Mucosa of gallbladder (tissue), 1 donor: Measurements from ENCODE around the gene CHST11. TPM values are rescaled to one million over a fixed set of nuclear protein-coding genes. Genes with fewer than 3 reads are reported as not detected.
A peak's percentile ranks its signal among the peaks of the same experiment; 100 is the strongest.

Source experiments
- DNase-seq: peaks from one replicate; pipeline ENCODE4 v3.0.0-alpha.2; 2020; ENCODE audit warnings: low spot score
- total RNA-seq: library from RNA; stranded (reverse); gene quantifications from one replicate; pipeline ENCODE4 v1.2.1, GENCODE V29; 2021
- donor health status: DM: no; HTN: no; CAD: no.

CHST11 gene
- total RNA-seq, 1 donor from 2014 or later = 16.7 TPM

GRCh38 chr12:104582739-104583138 is 126.0 kb downstream of the CHST11 start:
- DNase-seq = no peak

GRCh38 chr12:104583301-104583700 is 126.6 kb downstream of the CHST11 start:
- DNase-seq = no peak

- no peak for DNase-seq
Measured at GRCh38 chr12:104585448-104586055, 128.8 kb downstream of the CHST11 start.

GRCh38 chr12:104586351-104586919 is 129.7 kb downstream of the CHST11 start:
- no peak for DNase-seq

GRCh38 chr12:104588047-104588920 is 131.5 kb downstream of the CHST11 start:
- no peak for DNase-seq

- DNase-seq = no peak
Measured at GRCh38 chr12:104588921-104589590, 132.3 kb downstream of the CHST11 start.

GRCh38 chr12:104590022-104590421 is 133.3 kb downstream of the CHST11 start:
- DNase-seq = no peak

- no peak for DNase-seq
Measured at GRCh38 chr12:104591257-104591885, 134.6 kb downstream of the CHST11 start.

GRCh38 chr12:104593482-104593881 is 136.7 kb downstream of the CHST11 start:
- DNase-seq = no peak

- peak; percentile 37 for DNase-seq
Measured at GRCh38 chr12:104596134-104596799, 139.5 kb downstream of the CHST11 start.

- no peak for DNase-seq
Measured at GRCh38 chr12:104596898-104597843, 140.4 kb downstream of the CHST11 start.

- DNase-seq = no peak
Measured at GRCh38 chr12:104598342-104599271, 141.9 kb downstream of the CHST11 start.

- DNase-seq = no peak
Measured at GRCh38 chr12:104599272-104600035, 142.7 kb downstream of the CHST11 start.

- DNase-seq = no peak
Measured at GRCh38 chr12:104600036-104600712, 143.4 kb downstream of the CHST11 start.

GRCh38 chr12:104600790-104601739 is 144.3 kb downstream of the CHST11 start:
- DNase-seq = no peak

GRCh38 chr12:104602406-104602805 is 145.7 kb downstream of the CHST11 start:
- no peak for DNase-seq
